HepG2 (cell line): ENCODE data around the gene CENPM. TPM values are rescaled to one million over a fixed set of nuclear protein-coding genes. Genes with fewer than 3 reads are reported as not detected.
A peak's percentile ranks its signal among the peaks of the same experiment; 100 is the strongest.

Experiments
- ARHGAP35 ChIP-seq: sonication (generic); formaldehyde crosslinking; IDR thresholded peaks from 2 replicates; pipeline ENCODE4 v1.9.0; 2022; ENCODE audit warnings: mild to moderate bottlenecking, inconsistent platforms, moderate library complexity, missing genetic modification reagents, borderline replicate concordance
- CBX1 ChIP-seq: IDR thresholded peaks from one replicate; pipeline ENCODE4 v1.6.1; 2016; ENCODE audit warnings: antibody characterized with exemption, low read depth
- ELF1 ChIP-seq: sonication (generic); formaldehyde crosslinking; IDR thresholded peaks from 2 replicates; pipeline ENCODE4 v1.4.0; 2020; ENCODE audit warnings: missing genetic modification reagents
- EP300 ChIP-seq, 3 experiments: sonication (generic) in 1 of 3; formaldehyde crosslinking in 1 of 3; IDR thresholded peaks; 2 replicates each; pipeline versions ENCODE4 v1.5.1 to v1.6.1; 2011 to 2020; ENCODE audit warnings: low read depth in 2 of 3, low read length in 2 of 3, borderline replicate concordance in 1 of 3, improper control_type of control experiment in 1 of 3, mild to moderate bottlenecking in 1 of 3, missing genetic modification reagents in 1 of 3, moderate library complexity in 1 of 3
- GATA4 ChIP-seq: sonication (generic); IDR thresholded peaks from 2 replicates; pipeline ENCODE4 v1.6.1; 2016; ENCODE audit warnings: antibody characterized with exemption, low read depth, borderline replicate concordance
- JUNB ChIP-seq: sonication (generic); formaldehyde crosslinking; IDR thresholded peaks from 2 replicates; pipeline ENCODE4 v1.8.0; 2022; ENCODE audit warnings: missing genetic modification reagents, mild to moderate bottlenecking, borderline replicate concordance
- NBN ChIP-seq: fragments of 450-650 bp; conservative IDR thresholded peaks from 2 replicates; pipeline ENCODE4 v1.6.1; 2017
- PBX3 ChIP-seq: sonication (generic); formaldehyde crosslinking; IDR thresholded peaks from 2 replicates; pipeline ENCODE4 v1.8.1; 2023; ENCODE audit warnings: missing genetic modification reagents, inconsistent platforms, borderline replicate concordance
- RFX1 ChIP-seq: fragments of 450-650 bp; IDR thresholded peaks from 2 replicates; pipeline ENCODE4 v1.6.1; 2017
- SNAPC5 ChIP-seq: sonication (generic); formaldehyde crosslinking; IDR thresholded peaks from 2 replicates; pipeline ENCODE4 v1.8.1; 2023; ENCODE audit warnings: mild to moderate bottlenecking, missing genetic modification reagents, borderline replicate concordance
- TRIM24 ChIP-seq: sonication (generic); formaldehyde crosslinking; IDR thresholded peaks from 2 replicates; pipeline ENCODE4 v1.8.0; 2022; ENCODE audit warnings: mild to moderate bottlenecking, missing genetic modification reagents
- ZFP36L1 ChIP-seq: sonication (generic); formaldehyde crosslinking; IDR thresholded peaks from 2 replicates; pipeline ENCODE4 v1.8.0; 2022; ENCODE audit warnings: mild to moderate bottlenecking, missing genetic modification reagents, moderate library complexity
- ZFX ChIP-seq: sonication (generic); formaldehyde crosslinking; IDR thresholded peaks from 2 replicates; pipeline ENCODE4 v1.4.0; 2020; ENCODE audit warnings: mild to moderate bottlenecking, low read depth, missing genetic modification reagents, moderate library complexity
- ZHX2 ChIP-seq, 2 experiments: sonication (generic) in 1 of 2; formaldehyde crosslinking in 1 of 2; IDR thresholded peaks; 2 replicates each; pipeline versions ENCODE4 v1.6.1 to v1.9.0; 2014 to 2022; ENCODE audit warnings: antibody characterized with exemption in 1 of 2, borderline replicate concordance in 1 of 2, inconsistent platforms in 1 of 2, low read depth in 1 of 2, missing genetic modification reagents in 1 of 2
- ZNF496 ChIP-seq: sonication (generic); formaldehyde crosslinking; IDR thresholded peaks from 2 replicates; pipeline ENCODE4 v1.8.1; 2023; ENCODE audit warnings: mild to moderate bottlenecking, moderate library complexity, missing genetic modification reagents; ENCODE audit not compliant: insufficient replicate concordance
- ZNF777 ChIP-seq: sonication (generic); formaldehyde crosslinking; IDR thresholded peaks from 2 replicates; pipeline ENCODE4 v1.4.0; 2020; ENCODE audit warnings: missing genetic modification reagents
- ZSCAN21 ChIP-seq: sonication (generic); formaldehyde crosslinking; IDR thresholded peaks from 2 replicates; pipeline ENCODE4 v1.8.0; 2022; ENCODE audit warnings: mild to moderate bottlenecking, missing genetic modification reagents, moderate library complexity, borderline replicate concordance
- ZXDC ChIP-seq: sonication (generic); formaldehyde crosslinking; IDR thresholded peaks from 2 replicates; pipeline ENCODE4 v1.5.0; 2020; ENCODE audit warnings: mild to moderate bottlenecking, missing genetic modification reagents
- polyA plus RNA-seq, 8 experiments: library from polyadenylated mRNA; depleted of rRNA in 3 of 8; stranded (reverse) in 7 of 8; unstranded in 1 of 8; fragments of >200 nt; fragmentation: Illumina TruSeq in 4 of 8; extraction: Trizol in 4 of 8; gene quantifications; 2 replicates each; pipeline versions ENCODE4 v1.2.1 to v1.2.3, GENCODE V29; 2011 to 2016; ENCODE audit warnings: low read depth in 4 of 8, missing spikeins in 1 of 8, mixed read lengths in 1 of 8; ENCODE audit not compliant: insufficient read depth in 1 of 8
- total RNA-seq, 5 experiments: library from RNA; depleted of rRNA; stranded (reverse); fragments of >200 nt; fragmentation: Illumina TruSeq; extraction: Trizol; gene quantifications; 2 replicates each; pipeline ENCODE4 v1.2.3, GENCODE V29; 2016; ENCODE audit warnings: low read depth in 1 of 5

CENPM gene
- total and polyA plus RNA-seq, 2 of the 13 experiments (the other 11 are each of a cell fraction or from before 2014, with no cell fraction given) = 11.2 to 37.3 TPM

GRCh38 chr22:41946629-41947423, at the start of gene CENPM (continued):
- TF ChIP-seq ZXDC (CRISPR knock-in tag) = no peak; the same call in 1 of the 2 replicates
- no peak for TF ChIP-seq ZHX2 (IDR thresholded peaks at IDR 0.05; ENCODE audit: low read depth)
- no peak for TF ChIP-seq ZHX2 (CRISPR knock-in tag; IDR thresholded peaks at IDR 0.05; ENCODE audit: borderline replicate concordance)
- peak; percentile 84; the same call in 1 of the 2 replicates for TF ChIP-seq SNAPC5 (CRISPR knock-in tag)
- TF ChIP-seq ZSCAN21 (CRISPR knock-in tag) = peak; percentile 90
- TF ChIP-seq ZFX (CRISPR knock-in tag) = peak; percentile 82
- TF ChIP-seq NBN = no peak
- TF ChIP-seq ELF1 = no peak
- TF ChIP-seq RFX1 = no peak
- no peak for TF ChIP-seq GATA4
- peak; percentile 98 for TF ChIP-seq ZFP36L1 (CRISPR knock-in tag)
- TF ChIP-seq JUNB (CRISPR knock-in tag) = no peak
- TF ChIP-seq CBX1 = no peak
- no peak for TF ChIP-seq TRIM24 (CRISPR knock-in tag)
- no peak for TF ChIP-seq EP300 (IDR thresholded peaks at IDR 0.05; ENCODE audit: low read depth in 2 of 2, low read length in 2 of 2)
- TF ChIP-seq EP300 (CRISPR knock-in tag; IDR thresholded peaks at IDR 0.05; ENCODE audit: borderline replicate concordance) = no peak
- TF ChIP-seq ARHGAP35 (CRISPR knock-in tag) = no peak
- peak; percentile 82; the same call in 1 of the 2 replicates for TF ChIP-seq PBX3 (CRISPR knock-in tag)
- no peak for TF ChIP-seq ZNF496
- TF ChIP-seq ZNF777 (CRISPR knock-in tag) = 0 out of 2 replicates have a peak, but pooled peaks have one; percentile 34
